ENCODE measurements around the gene YWHAB.

YWHAB gene

GRCh38 chr20:44921447-44921846 lies 35.9 kb downstream of the YWHAB start:
- TF ChIP-seq, protein P1, sequence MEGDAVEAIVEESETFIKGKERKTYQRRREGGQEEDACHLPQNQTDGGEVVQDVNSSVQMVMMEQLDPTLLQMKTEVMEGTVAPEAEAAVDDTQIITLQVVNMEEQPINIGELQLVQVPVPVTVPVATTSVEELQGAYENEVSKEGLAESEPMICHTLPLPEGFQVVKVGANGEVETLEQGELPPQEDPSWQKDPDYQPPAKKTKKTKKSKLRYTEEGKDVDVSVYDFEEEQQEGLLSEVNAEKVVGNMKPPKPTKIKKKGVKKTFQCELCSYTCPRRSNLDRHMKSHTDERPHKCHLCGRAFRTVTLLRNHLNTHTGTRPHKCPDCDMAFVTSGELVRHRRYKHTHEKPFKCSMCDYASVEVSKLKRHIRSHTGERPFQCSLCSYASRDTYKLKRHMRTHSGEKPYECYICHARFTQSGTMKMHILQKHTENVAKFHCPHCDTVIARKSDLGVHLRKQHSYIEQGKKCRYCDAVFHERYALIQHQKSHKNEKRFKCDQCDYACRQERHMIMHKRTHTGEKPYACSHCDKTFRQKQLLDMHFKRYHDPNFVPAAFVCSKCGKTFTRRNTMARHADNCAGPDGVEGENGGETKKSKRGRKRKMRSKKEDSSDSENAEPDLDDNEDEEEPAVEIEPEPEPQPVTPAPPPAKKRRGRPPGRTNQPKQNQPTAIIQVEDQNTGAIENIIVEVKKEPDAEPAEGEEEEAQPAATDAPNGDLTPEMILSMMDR (IDR thresholded peaks at IDR 0.05; ENCODE audit: control insufficient read depth, extremely low read depth, insufficient read depth), result no peak
- DNase-seq (ENCODE audit: low read depth), result no peak
- no peak overlapping the region for H3K4me3 ChIP-seq (ENCODE audit: low read depth, low read length)

DNA sequence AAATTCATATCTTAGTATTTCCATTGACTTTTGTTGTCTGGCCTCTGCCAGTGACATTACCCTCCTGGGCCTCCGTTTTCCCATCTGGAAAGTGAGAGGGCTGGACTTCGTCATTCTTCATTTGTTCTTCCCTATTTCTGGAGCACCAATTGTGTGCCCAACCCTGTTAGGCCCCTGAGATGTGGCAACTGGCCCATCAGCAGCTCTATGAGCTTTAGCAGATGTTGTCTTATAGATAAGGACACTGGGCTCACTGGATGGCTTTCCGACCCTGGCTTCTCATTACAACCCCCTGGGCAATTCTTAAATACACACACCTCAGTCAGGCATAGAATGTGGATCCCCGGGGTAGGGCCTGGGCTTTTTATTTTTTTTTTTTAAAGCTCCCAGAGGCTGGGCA lies 39.0 kb downstream of the YWHAB start:
- TF ChIP-seq, protein P1 (IDR thresholded peaks at IDR 0.05; ENCODE audit: control insufficient read depth, extremely low read depth, insufficient read depth), result no peak
- no peak for DNase-seq (ENCODE audit: low read depth)
- H3K4me3 ChIP-seq (ENCODE audit: low read depth, low read length), result no peak overlapping the region

DNA sequence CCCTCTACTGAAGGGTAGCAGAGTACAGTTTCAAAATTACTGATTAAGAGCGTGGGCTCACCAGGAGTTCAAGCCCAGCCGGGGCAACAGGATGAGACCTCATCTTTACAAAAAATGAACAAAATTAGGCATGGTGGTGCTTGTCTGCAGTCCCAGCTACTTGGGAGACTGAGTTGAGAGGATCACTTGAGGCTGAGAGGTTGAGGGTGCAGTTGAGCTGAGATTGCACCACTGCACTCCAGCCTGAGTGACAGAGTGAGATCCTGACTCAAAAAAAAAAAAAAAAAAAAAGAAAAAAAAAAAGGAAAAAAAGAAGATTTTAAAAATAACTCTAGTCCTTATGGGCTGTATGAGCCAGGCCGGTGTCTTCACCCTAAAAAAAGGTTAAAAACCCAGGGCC lies 43.1 kb downstream of the YWHAB start:
- H3K4me3 ChIP-seq (ENCODE audit: low read depth, low read length), result no peak overlapping the region
- TF ChIP-seq, protein P1 (IDR thresholded peaks at IDR 0.05; ENCODE audit: control insufficient read depth, extremely low read depth, insufficient read depth), result no peak
- no peak for DNase-seq (ENCODE audit: low read depth)

DNA sequence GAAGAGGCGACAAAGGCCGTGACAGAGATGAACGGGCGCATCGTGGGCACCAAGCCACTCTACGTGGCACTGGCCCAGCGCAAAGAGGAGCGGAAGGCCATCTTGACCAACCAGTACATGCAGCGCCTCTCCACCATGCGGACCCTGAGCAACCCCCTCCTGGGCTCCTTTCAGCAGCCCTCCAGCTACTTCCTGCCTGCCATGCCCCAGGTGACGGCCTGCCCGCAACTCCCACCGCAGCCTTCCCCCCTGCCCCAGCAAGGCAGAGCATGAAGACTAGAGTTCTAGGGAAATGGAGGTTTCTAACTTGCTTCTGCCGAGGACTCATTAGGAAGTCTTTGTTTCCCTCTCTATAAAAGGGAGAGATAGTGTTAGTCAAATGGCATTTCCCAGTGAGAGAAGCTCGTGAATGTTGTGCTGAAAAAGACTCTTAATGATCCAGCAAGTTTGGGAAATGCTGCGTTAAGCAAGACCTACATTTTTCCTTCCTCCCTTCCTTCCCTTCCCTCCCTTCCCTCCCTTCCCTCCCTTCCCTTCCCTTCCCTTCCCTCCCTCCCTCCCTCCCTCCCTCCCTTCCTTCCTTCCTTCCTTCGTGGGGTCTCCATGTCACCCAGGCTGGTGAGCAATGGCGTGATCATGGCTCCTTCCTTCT lies 45.1 kb downstream of the YWHAB start:
- no peak overlapping the region for H3K4me3 ChIP-seq (ENCODE audit: low read depth, low read length)
- DNase-seq (ENCODE audit: low read depth), result no peak
- TF ChIP-seq, protein P1 (IDR thresholded peaks at IDR 0.05; ENCODE audit: control insufficient read depth, extremely low read depth, insufficient read depth), result no peak

- TF ChIP-seq, protein P1 (IDR thresholded peaks at IDR 0.05; ENCODE audit: control insufficient read depth, extremely low read depth, insufficient read depth), result no peak
- no peak for DNase-seq (ENCODE audit: low read depth)
- no peak overlapping the region for H3K4me3 ChIP-seq (ENCODE audit: low read depth, low read length)
Observed at GRCh38 chr20:44931911-44932310, 46.4 kb downstream of the YWHAB start.

DNA sequence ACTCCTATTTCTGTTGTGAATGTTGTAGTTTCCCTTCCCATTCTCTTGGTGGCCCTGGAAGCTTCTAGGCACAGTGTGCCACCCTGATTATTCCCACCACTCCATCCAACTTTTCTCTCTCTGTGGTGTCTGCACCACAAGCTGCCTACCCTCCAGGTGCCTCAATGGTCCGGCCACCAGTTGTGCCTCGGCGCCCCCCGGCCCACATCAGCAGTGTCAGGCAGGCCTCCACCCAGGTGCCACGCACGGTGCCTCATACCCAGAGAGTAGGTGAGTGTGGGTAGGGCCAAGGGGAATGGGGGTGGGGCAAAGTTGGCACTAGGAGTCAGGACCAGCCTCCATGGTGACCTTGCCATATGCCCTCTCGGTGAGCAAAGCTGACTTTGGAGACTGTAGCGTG lies 47.4 kb downstream of the YWHAB start:
- DNase-seq (ENCODE audit: low read depth), result no peak
- TF ChIP-seq, protein P1 (IDR thresholded peaks at IDR 0.05; ENCODE audit: control insufficient read depth, extremely low read depth, insufficient read depth), result no peak
- H3K4me3 ChIP-seq (ENCODE audit: low read depth, low read length), result no peak overlapping the region

DNA sequence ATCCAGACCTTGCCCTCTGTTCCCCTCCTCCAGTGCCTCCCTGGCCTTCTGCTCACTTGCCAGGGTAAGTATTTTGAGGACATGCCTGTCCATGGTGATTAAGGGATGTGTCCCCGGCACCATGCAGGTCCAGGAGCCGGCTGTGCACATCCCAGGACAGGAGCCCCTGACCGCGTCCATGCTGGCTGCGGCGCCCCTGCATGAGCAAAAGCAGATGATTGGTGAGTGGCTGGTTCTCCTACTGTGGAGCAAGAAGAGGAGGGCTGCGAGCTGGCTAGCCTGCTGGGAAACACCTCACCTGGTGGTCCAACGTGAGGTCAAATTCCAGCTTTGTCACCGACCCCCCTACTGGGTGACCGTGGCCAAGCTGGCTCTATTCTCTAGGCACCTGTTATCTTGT lies 51.0 kb downstream of the YWHAB start:
- no peak for DNase-seq (ENCODE audit: low read depth)
- H3K4me3 ChIP-seq (ENCODE audit: low read depth, low read length), result no peak overlapping the region
- TF ChIP-seq, protein P1 (IDR thresholded peaks at IDR 0.05; ENCODE audit: control insufficient read depth, extremely low read depth, insufficient read depth), result no peak
